ENCODE results near the gene SLC7A4. TPM values are rescaled to one million over a fixed set of nuclear protein-coding genes. Genes with fewer than 3 reads are reported as not detected.

Gene SLC7A4
- total and polyA plus RNA-seq, 12 donors: 0.07 to 0.78 (median 0.17) TPM; not detected in 7

- intact Hi-C loops (cut with DNase I): loop anchor here in 5 of 10 donors (2.0 to 10.0 kb wide), 6 partner anchors 18 to 98 kb away; partner anchors contain the start of genes CRKL (in 3 of the 5) and LRRC74B (in 1 of the 5)
- Histone ChIP-seq H3K27me3 (no peaks in the 10 kb centered on the region), H3K4me3 (peak overlapping the region in 9 of 10 donors; percentile 61 to 98 (median 78)), H3K9me3 (peaks cover 0 to 9% (median 6%) of the 10 kb centered on the region in 11 donors), H3K4me1 (peaks cover 20 to 42% (median 34%) of the 10 kb centered on the region in 9 donors), H3K36me3 (peaks cover 0 to 47% (median 11%) of the 10 kb centered on the region in 9 donors), H3K27ac (peak overlapping the region in 4 of 10 donors; percentile 89 to 95 (median 92))
- no peak for TF ChIP-seq CTCF (IDR thresholded peaks at IDR 0.05)
- DNase-seq (no peak), ATAC-seq (no peak)
- whole genome bisulfite sequencing, 2 donors: 82 to 85% methylated on average over 5 of the region's 5 CpGs
These were observed 49.1 kb downstream of the SLC7A4 start for GRCh38 chr22:20983081-20983771.

GRCh38 chr22:20982563-20982882, 49.8 kb downstream of the SLC7A4 start:
- ATAC-seq: peak; percentile 1 to 36 (median 4)
- no peak for DNase-seq
- H3K4me1 ChIP-seq: peaks cover 20 to 42% (median 34%) of the 10 kb centered on the region in 9 donors
- H3K27ac ChIP-seq: peak overlapping the region; percentile 75 to 98 (median 92)
- intact Hi-C loops (cut with DNase I): loop anchor here in 5 of 10 donors (2.0 to 10.0 kb wide), 6 partner anchors 18 to 98 kb away; partner anchors contain the start of genes CRKL (in 3 of the 5) and LRRC74B (in 1 of the 5)
- 1% methylated on average over 12 of the region's 12 CpGs for WGBS, 2 donors
- TF ChIP-seq CTCF (IDR thresholded peaks at IDR 0.05): no peak
- no peaks in the 10 kb centered on the region for H3K27me3 ChIP-seq
- H3K4me3 ChIP-seq: peak overlapping the region; percentile 61 to 98 (median 76)
- H3K36me3 ChIP-seq: peaks cover 0 to 40% (median 8%) of the 10 kb centered on the region in 9 donors
- peaks cover 0 to 10% (median 6%) of the 10 kb centered on the region in 11 donors for H3K9me3 ChIP-seq

GRCh38 chr22:20981787-20982562, 50.4 kb downstream of the SLC7A4 start, which contains the start of gene LZTR1:
Gene LZTR1 (plus strand): TSS chr22:20982297. CDS start chr22:20982372, 75 bp downstream.
- Histone ChIP-seq H3K36me3 (peaks cover 0 to 34% (median 4%) of the 10 kb centered on the region in 9 donors), H3K27me3 (no peaks in the 10 kb centered on the region), H3K4me1 (peaks cover 20 to 42% (median 34%) of the 10 kb centered on the region in 9 donors), H3K27ac (peak within 1 kb of the TSS; percentile 75 to 98 (median 92)), H3K4me3 (peak within 1 kb of the TSS; percentile 61 to 98 (median 76)), H3K9me3 (peaks cover 0 to 10% (median 6%) of the 10 kb centered on the region in 11 donors)
- peak; percentile 93 to 97 (median 96) for ATAC-seq
- WGBS, 2 donors: 0% methylated on average over 83 to 87 of the region's 87 CpGs
- intact Hi-C loops (cut with DNase I): loop anchor here in 5 of 10 donors (1.0 to 10.0 kb wide), 8 partner anchors 19 to 97 kb away; partner anchors contain the start of genes CRKL (in 4 of the 5), LRRC74B (in 1 of the 5) and THAP7 (in 1 of the 5)
- peak; percentile 80 to 83 for DNase-seq
- TF ChIP-seq CTCF (IDR thresholded peaks at IDR 0.05): peak; percentile 8 to 79 (median 64)
